GM12878 (cell line): ENCODE measurements around the gene CFAP97D2. TPM values are rescaled to one million over a fixed set of nuclear protein-coding genes. Genes with fewer than 3 reads are reported as not detected.

Experiments
- ASH2L ChIP-seq: fragments of 300-600, 200-600 bp; sonication (generic); IDR thresholded peaks from 2 replicates; pipeline ENCODE4 v1.6.1; 2017; ENCODE audit warnings: low read depth, mild to moderate bottlenecking, borderline replicate concordance
- EP300 ChIP-seq, 2 experiments: fragments of 150-350 bp in 1 of 2; IDR thresholded peaks; 2 replicates each; pipeline ENCODE4 v1.6.1; 2011 to 2012; ENCODE audit warnings: low read depth in 2 of 2, low read length in 2 of 2, borderline replicate concordance in 1 of 2, improper control_type of control experiment in 1 of 2, inconsistent platforms in 1 of 2; ENCODE audit not compliant: control insufficient read depth in 1 of 2
- ESRRA ChIP-seq: IDR thresholded peaks from 2 replicates; pipeline ENCODE4 v1.6.1; 2012; ENCODE audit warnings: mild to moderate bottlenecking, low read length, improper control_type of control experiment
- HDAC6 ChIP-seq: fragments of 200-600 bp; sonication (generic); IDR thresholded peaks from one replicate; pipeline ENCODE4 v1.8.0; 2017; ENCODE audit warnings: antibody characterized with exemption; ENCODE audit not compliant: unreplicated experiment
- HDGF ChIP-seq: fragments of 450-650 bp; IDR thresholded peaks from 2 replicates; pipeline ENCODE4 v1.6.1; 2016; ENCODE audit warnings: antibody characterized with exemption
- HSF1 ChIP-seq: fragments of 150-350 bp; IDR thresholded peaks from 2 replicates; pipeline ENCODE4 v1.6.1; 2014; ENCODE audit warnings: mild to moderate bottlenecking, low read depth, low read length
- RB1 ChIP-seq: fragments of 450-650 bp; formaldehyde crosslinking; IDR thresholded peaks from 2 replicates; pipeline ENCODE4 v1.6.1; 2017; ENCODE audit warnings: mild to moderate bottlenecking, borderline replicate concordance
- SREBF1 ChIP-seq: IDR thresholded peaks from 2 replicates; pipeline ENCODE4 v1.6.1; 2012; ENCODE audit warnings: mild to moderate bottlenecking, low read length
- STAT1 ChIP-seq: fragments of 450-650 bp; conservative IDR thresholded peaks from 2 replicates; pipeline ENCODE4 v1.6.1; 2014; ENCODE audit warnings: antibody characterized with exemption, mild to moderate bottlenecking
- TAF1 ChIP-seq: IDR thresholded peaks from 2 replicates; pipeline ENCODE4 v1.6.1; 2011; ENCODE audit warnings: mild to moderate bottlenecking, low read depth, low read length, borderline replicate concordance
- TARDBP ChIP-seq: IDR thresholded peaks from 2 replicates; pipeline ENCODE4 v1.6.1; 2016; ENCODE audit warnings: borderline replicate concordance
- USF1 ChIP-seq: IDR thresholded peaks from 2 replicates; pipeline ENCODE4 v1.6.1; 2011; ENCODE audit warnings: borderline replicate concordance, low read depth, mild to moderate bottlenecking, moderate library complexity, mixed read lengths, low read length; ENCODE audit not compliant: insufficient read depth; ENCODE audit errors: extremely low read length
- YBX1 ChIP-seq: fragments of 450-650 bp; IDR thresholded peaks from 2 replicates; pipeline ENCODE4 v1.6.1; 2016; ENCODE audit warnings: antibody characterized with exemption
- ZBTB11 ChIP-seq: fragments of 450-650 bp; formaldehyde crosslinking; IDR thresholded peaks from 2 replicates; pipeline ENCODE4 v1.5.0; 2022; ENCODE audit warnings: mild to moderate bottlenecking, missing genetic modification characterization
- ZBTB33 ChIP-seq: fragments of 450-650 bp; IDR thresholded peaks from 2 replicates; pipeline ENCODE4 v1.6.1; 2017; ENCODE audit warnings: mild to moderate bottlenecking
- ZNF622 ChIP-seq: fragments of 450-650 bp; IDR thresholded peaks from 2 replicates; pipeline ENCODE4 v1.6.1; 2017; ENCODE audit warnings: mild to moderate bottlenecking, inconsistent platforms
- ZNF687 ChIP-seq: fragments of 450-650 bp; IDR thresholded peaks from 2 replicates; pipeline ENCODE4 v1.6.1; 2017; ENCODE audit warnings: mild to moderate bottlenecking, moderate library complexity
- polyA plus RNA-seq, 11 experiments: library from polyadenylated mRNA; depleted of rRNA in 4 of 11; unstranded in 6 of 11; stranded (reverse) in 5 of 11; fragments of >200 nt; fragmentation: Nextera tagmentation in 4 of 11; fragmentation: Illumina TruSeq in 1 of 11; extraction: Ambion mirVana in 4 of 11; extraction: Trizol in 1 of 11; gene quantifications; 1 replicate in 1 of 11; 2 replicates in 10 of 11; pipeline versions ENCODE4 v1.2.1 to v1.2.3, GENCODE V29; 2011 to 2016; ENCODE audit warnings: inconsistent platforms in 2 of 11, missing spikeins in 2 of 11, low read depth in 1 of 11
- total RNA-seq, 4 experiments: library from RNA; depleted of rRNA in 3 of 4; stranded (reverse); fragments of >200 nt in 3 of 4; fragmentation: Illumina TruSeq in 1 of 4; extraction: Trizol in 1 of 4; gene quantifications; 2 replicates each; pipeline versions ENCODE4 v1.2.1 to v1.2.3, GENCODE V29; 2013 to 2021

Gene CFAP97D2
- total and polyA plus RNA-seq, 10 of the 15 experiments (the other 5 are each of a cell fraction or from before 2014, with no cell fraction given): not detected

GRCh38 chr13:114146629-114147028 lies 32.4 kb upstream of the CFAP97D2 start (continued):
- TF ChIP-seq ZBTB11: no peak
- TF ChIP-seq ZNF622: no peak
- no peak for TF ChIP-seq TARDBP
- no peak for TF ChIP-seq YBX1
- TF ChIP-seq ESRRA: no peak
- TF ChIP-seq HDAC6: no peak
- peak; percentile 69; the same call in 1 of the 2 replicates for TF ChIP-seq ZNF687
- no peak for TF ChIP-seq TAF1
- TF ChIP-seq SREBF1: no peak
- no peak for TF ChIP-seq RB1
- TF ChIP-seq ZBTB33: no peak
- TF ChIP-seq HDGF: no peak
- no peak for TF ChIP-seq STAT1
- TF ChIP-seq USF1: no peak
- no peak for TF ChIP-seq HSF1
- 0 out of 4 replicates have a peak, but pooled peaks of 1 of the 2 experiments have one; percentile 30 for TF ChIP-seq EP300 (IDR thresholded peaks at IDR 0.05; ENCODE audit: borderline replicate concordance in 1 of 2, control insufficient read depth in 1 of 2, low read depth in 2 of 2, low read length in 2 of 2)
- no peak for TF ChIP-seq ASH2L
